SJCRH30 (cell line): ENCODE measurements around the gene HOXA5. TPM values are rescaled to one million over a fixed set of nuclear protein-coding genes. Genes with fewer than 3 reads are reported as not detected.
A peak's percentile ranks its signal among the peaks of the same experiment; 100 is the strongest.

Experiments used
- DNase-seq, 2 experiments: peaks; one replicate each; pipeline ENCODE4 v3.0.0-alpha.2; 2015 to 2020
- H3K27ac ChIP-seq: fragments of 250-450 bp; sonication (Bioruptor Pico); 2 replicates; pipeline ENCODE4 v1.5.1; 2020; ENCODE audit warnings: mild to moderate bottlenecking, moderate library complexity
- H3K27me3 ChIP-seq: fragments of 250-450 bp; sonication (Bioruptor Pico); 2 replicates; pipeline ENCODE4 v1.5.1; 2020; ENCODE audit warnings: mild to moderate bottlenecking, moderate library complexity
- H3K36me3 ChIP-seq: fragments of 250-450 bp; sonication (Bioruptor Pico); 2 replicates; pipeline ENCODE4 v1.5.1; 2020; ENCODE audit warnings: mild to moderate bottlenecking, moderate library complexity
- H3K4me1 ChIP-seq: fragments of 250-450 bp; sonication (Bioruptor Pico); 2 replicates; pipeline ENCODE4 v1.5.1; 2020; ENCODE audit warnings: mild to moderate bottlenecking, moderate library complexity
- H3K4me3 ChIP-seq: fragments of 250-450 bp; sonication (Bioruptor Pico); 2 replicates; pipeline ENCODE4 v1.5.1; 2020; ENCODE audit warnings: mild to moderate bottlenecking, moderate library complexity
- H3K9me3 ChIP-seq: fragments of 250-450 bp; sonication (Bioruptor Pico); replicated peaks from 2 replicates; pipeline ENCODE4 v1.5.1; 2020; ENCODE audit warnings: mild to moderate bottlenecking, moderate library complexity
- total RNA-seq: library from RNA; depleted of rRNA; stranded (reverse); fragments of >200 nt; shearing (Covaris generic); gene quantifications from 2 replicates; pipeline ENCODE4 v1.2.3, GENCODE V29; 2014

HOXA5 gene
- total RNA-seq, 1 experiment from 2014 or later: 10.4 TPM

- H3K4me3 ChIP-seq: no peak overlapping the region
- H3K4me1 ChIP-seq: no peaks in the 10 kb centered on the region
- DNase-seq: no peak
- H3K36me3 ChIP-seq: no peaks in the 10 kb centered on the region
- no peak overlapping the region for H3K27ac ChIP-seq
- no peaks in the 10 kb centered on the region for H3K27me3 ChIP-seq
- H3K9me3 ChIP-seq: no peaks in the 10 kb centered on the region
These were observed 1.3 kb upstream of the HOXA5 start for GRCh38 chr7:27144781-27145164.

GRCh38 chr7:27143950-27144780, 684 bp upstream of the HOXA5 start:
- no peaks in the 10 kb centered on the region for H3K27me3 ChIP-seq
- no peaks in the 10 kb centered on the region for H3K36me3 ChIP-seq
- no peak overlapping the region for H3K27ac ChIP-seq
- peak overlapping the region; percentile 73; the same call in 1 of the 2 replicates for H3K4me3 ChIP-seq
- no peaks in the 10 kb centered on the region for H3K9me3 ChIP-seq
- no peaks in the 10 kb centered on the region for H3K4me1 ChIP-seq
- no peak for DNase-seq

- H3K27me3 ChIP-seq: no peaks in the 10 kb centered on the region
- DNase-seq: peak in 1 of 2 experiments; percentile 73
- H3K4me3 ChIP-seq: peak overlapping the region; percentile 73
- no peaks in the 10 kb centered on the region for H3K9me3 ChIP-seq
- peaks cover 2% of the 10 kb centered on the region for H3K4me1 ChIP-seq
- peak overlapping the region; percentile 83 for H3K27ac ChIP-seq
- H3K36me3 ChIP-seq: no peaks in the 10 kb centered on the region
These were observed 880 bp downstream of the HOXA5 start for GRCh38 chr7:27142580-27143022.

- Histone ChIP-seq H3K9me3 (no peaks in the 10 kb centered on the region), H3K27me3 (no peaks in the 10 kb centered on the region), H3K4me3 (peak overlapping the region; percentile 73), H3K36me3 (no peaks in the 10 kb centered on the region), H3K27ac (peak overlapping the region; percentile 83), H3K4me1 (peaks cover 6% of the 10 kb centered on the region)
- peak; percentile 78 to 87 for DNase-seq
These were observed 1.4 kb downstream of the HOXA5 start for GRCh38 chr7:27141923-27142579.

GRCh38 chr7:27141137-27141922, 2.2 kb downstream of the HOXA5 start:
- Histone ChIP-seq H3K36me3 (no peaks in the 10 kb centered on the region), H3K9me3 (no peaks in the 10 kb centered on the region), H3K27ac (peak overlapping the region; percentile 83), H3K27me3 (no peaks in the 10 kb centered on the region), H3K4me3 (peak overlapping the region; percentile 73), H3K4me1 (peaks cover 6% of the 10 kb centered on the region)
- no peak for DNase-seq

DNA sequence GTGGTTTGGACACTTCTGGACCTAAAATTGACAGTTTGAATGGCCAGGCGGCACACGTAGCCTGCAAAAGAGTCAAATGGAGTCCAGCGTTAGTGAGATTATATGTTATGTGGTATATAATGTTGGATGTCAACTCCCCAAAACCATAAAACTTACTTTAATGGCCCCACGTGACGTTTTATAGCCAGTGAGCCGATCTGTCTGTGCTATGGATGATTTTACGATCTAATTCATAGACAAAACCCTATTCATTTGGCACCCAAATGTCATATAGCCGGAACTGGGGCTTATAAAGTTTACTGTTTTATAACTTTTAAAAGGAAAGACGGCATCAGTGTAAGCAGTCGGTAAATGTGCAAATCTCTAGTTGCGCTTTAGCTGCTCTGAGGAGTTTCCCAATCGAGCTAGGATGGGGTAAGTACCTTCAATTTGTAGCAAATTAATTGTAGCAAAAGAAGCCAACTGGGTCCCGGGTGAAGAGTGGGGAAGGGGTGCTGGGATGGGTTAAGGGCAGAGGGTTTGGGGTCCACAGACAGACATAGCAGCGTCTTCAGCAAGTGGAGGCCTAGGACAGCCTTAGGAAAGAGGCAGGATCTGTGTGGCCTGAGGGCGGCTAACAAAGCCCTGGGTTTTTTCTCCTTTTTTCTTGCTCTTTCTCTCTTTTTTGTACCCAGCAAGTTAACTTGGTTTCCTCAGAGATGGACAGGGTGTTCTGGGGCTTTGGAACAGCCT, 3.2 kb downstream of the HOXA5 start:
- DNase-seq: no peak
- no peaks in the 10 kb centered on the region for H3K36me3 ChIP-seq
- H3K27ac ChIP-seq: no peak overlapping the region
- no peaks in the 10 kb centered on the region for H3K27me3 ChIP-seq
- H3K4me3 ChIP-seq: no peak overlapping the region
- H3K9me3 ChIP-seq: no peaks in the 10 kb centered on the region
- H3K4me1 ChIP-seq: peaks cover 15% of the 10 kb centered on the region

DNA sequence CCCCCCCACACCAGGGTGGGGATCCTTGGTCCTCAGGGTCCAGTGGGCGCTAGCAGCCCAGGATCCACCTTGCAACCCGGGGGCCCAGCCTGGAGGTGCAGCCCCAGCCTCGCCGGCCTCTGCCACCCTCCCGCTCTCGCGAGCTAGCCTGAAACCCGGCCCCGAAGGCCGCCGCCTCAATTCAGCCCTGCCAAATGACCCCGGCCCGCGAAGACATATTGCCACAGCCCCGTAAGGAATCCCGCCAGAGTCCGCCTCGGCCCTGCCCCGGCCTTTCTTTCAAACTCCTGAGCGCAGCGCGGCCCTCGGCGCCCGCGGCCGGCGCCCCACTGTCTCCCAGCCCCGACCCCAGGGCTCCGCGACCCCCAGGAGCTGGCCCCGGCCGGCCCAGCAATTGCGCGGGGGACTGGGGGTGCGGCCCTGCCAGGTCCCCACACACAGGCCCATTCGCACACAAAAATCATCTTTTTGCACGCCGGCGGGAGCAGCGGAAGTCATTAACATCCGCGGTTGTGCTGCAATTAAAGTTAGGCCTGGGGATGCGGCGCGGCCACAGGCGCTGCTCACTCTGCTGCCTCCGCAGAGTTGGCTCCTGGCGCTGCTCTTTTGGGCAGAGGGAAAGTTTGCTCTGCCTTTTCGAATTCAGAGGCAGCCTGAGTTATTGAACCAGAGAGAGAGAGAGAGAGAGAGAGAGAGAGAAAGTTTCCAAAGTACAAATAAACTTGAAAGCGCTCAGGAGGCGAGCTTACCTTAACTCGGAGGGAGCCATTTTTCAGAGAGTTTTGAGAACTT, 4.0 kb downstream of the HOXA5 start:
- H3K4me3 ChIP-seq: no peak overlapping the region
- H3K9me3 ChIP-seq: no peaks in the 10 kb centered on the region
- H3K27ac ChIP-seq: no peak overlapping the region
- no peaks in the 10 kb centered on the region for H3K36me3 ChIP-seq
- no peak for DNase-seq
- H3K4me1 ChIP-seq: peaks cover 17% of the 10 kb centered on the region
- no peaks in the 10 kb centered on the region for H3K27me3 ChIP-seq

- Histone ChIP-seq H3K27ac (no peak overlapping the region), H3K4me3 (no peak overlapping the region)
These were observed 4.5 kb downstream of the HOXA5 start for GRCh38 chr7:27138985-27139333.

DNA sequence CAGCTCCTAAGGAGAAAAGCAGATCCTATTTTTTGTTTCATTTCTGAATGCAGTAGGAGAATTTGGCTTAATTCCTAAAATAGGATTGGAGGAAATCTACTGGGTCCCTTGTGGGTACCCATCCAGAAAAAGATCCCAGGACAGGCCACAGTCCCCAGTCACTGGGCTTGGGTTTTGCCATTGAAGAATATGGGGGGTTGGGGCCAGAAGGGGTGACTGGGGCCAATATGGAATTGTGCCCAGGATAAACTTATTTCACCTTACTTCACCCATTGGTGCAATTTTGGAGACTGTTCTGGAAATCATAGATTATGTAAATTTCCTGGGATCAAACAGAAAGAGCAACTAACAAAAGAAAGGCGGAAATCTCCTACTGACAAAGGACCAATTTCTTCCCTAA, 5.0 kb downstream of the HOXA5 start:
- H3K27ac ChIP-seq: no peak overlapping the region
- no peaks in the 10 kb centered on the region for H3K36me3 ChIP-seq
- no peaks in the 10 kb centered on the region for H3K9me3 ChIP-seq
- H3K4me1 ChIP-seq: peaks cover 17% of the 10 kb centered on the region
- H3K4me3 ChIP-seq: no peak overlapping the region
- H3K27me3 ChIP-seq: no peaks in the 10 kb centered on the region
- DNase-seq: no peak

More at GRCh38 chr7:27138985-27139333, 4.5 kb downstream of the HOXA5 start:
- Histone ChIP-seq H3K27me3 (no peaks in the 10 kb centered on the region), H3K36me3 (no peaks in the 10 kb centered on the region), H3K4me1 (peaks cover 17% of the 10 kb centered on the region), H3K9me3 (no peaks in the 10 kb centered on the region)
- no peak for DNase-seq

DNA sequence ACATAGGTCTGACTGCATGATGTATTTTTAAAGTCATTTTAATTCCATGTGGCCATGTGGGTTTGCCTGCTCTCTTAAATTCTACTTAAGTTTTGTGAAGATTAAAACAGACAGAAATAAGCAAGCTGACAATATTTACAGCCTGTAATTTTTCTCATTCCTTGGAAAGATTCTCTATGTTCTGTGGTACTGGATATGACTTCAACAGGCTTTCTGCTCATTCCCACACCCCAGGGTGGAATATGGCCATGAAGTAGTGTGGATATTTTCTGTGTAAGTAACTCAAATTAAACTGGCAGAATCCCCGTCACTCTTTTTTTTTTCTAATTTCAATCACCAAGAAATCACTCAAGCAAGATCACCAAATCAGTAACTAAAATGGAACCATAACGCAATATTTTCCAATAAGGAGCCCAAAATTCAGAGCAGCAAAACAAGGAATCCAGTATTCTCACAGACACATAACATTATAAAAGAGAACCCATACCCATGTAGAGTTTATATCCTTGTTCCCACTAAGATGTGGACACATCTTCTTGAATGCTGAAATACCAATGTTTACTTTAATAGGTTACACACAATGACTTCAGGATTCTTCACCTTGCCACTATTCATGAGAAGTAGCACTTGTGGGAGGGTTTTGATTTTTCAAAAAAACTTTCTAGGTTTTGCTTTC, 5.7 kb downstream of the HOXA5 start:
- peak overlapping the region; percentile 81 for H3K27ac ChIP-seq
- H3K27me3 ChIP-seq: no peaks in the 10 kb centered on the region
- H3K4me1 ChIP-seq: peaks cover 19% of the 10 kb centered on the region

GRCh38 chr7:27134392-27134791, 9.1 kb downstream of the HOXA5 start:
- Histone ChIP-seq H3K9me3 (no peaks in the 10 kb centered on the region), H3K4me1 (peaks cover 19% of the 10 kb centered on the region), H3K27ac (no peak overlapping the region), H3K36me3 (no peaks in the 10 kb centered on the region), H3K4me3 (no peak overlapping the region), H3K27me3 (no peaks in the 10 kb centered on the region)
- DNase-seq: peak in 1 of 2 experiments; percentile 53

More for the DNA sequence above, 5.7 kb downstream of the HOXA5 start:
- Histone ChIP-seq H3K36me3 (no peaks in the 10 kb centered on the region), H3K4me3 (peak overlapping the region; percentile 52), H3K9me3 (no peaks in the 10 kb centered on the region)
- no peak for DNase-seq

DNA sequence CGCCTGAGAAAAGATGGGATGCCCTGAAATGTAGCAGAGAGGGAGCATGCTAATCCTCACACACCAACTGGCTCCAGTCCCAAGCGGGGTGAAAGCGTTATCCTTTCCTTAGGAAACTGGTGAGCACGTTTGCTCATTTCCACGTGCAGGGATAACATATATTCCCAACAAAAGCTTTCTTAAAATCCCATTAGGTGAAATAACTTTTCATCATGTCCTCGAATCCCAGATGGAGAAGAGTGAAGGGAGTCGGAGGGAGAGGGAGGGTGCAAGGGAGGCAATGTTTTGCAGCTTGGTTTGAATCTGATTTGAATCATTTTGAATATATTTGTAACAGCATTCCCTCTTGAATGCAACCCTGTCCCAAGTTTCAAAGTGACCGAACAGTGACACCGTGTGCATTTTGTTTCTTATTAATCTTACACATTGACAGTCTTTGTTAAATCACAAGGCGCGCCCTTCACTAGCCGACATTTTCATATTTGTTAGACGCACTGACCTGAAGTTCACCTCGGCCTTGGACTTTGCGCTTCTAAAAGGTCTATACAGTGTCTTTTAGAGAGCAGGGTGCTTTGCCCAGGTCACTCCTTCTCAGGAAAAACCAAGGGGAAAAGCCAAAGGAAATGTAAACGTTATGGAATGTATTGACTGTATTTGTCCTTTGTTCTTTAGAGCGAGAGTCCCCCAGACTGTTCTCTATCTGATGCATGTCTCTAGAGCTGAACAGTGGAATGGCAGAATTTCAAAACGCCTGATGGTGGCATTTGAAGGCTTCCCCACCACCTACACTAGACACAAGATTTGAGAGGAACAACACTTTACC, 9.9 kb downstream of the HOXA5 start:
- H3K36me3 ChIP-seq: no peaks in the 10 kb centered on the region

More for the DNA sequence above, 9.9 kb downstream of the HOXA5 start:
- H3K27me3 ChIP-seq: no peaks in the 10 kb centered on the region
- no peak overlapping the region for H3K27ac ChIP-seq
- peak in 1 of 2 experiments; percentile 50 for DNase-seq
- H3K4me1 ChIP-seq: peaks cover 22% of the 10 kb centered on the region
- H3K9me3 ChIP-seq: no peaks in the 10 kb centered on the region
- peak overlapping the region; percentile 13; the same call in 1 of the 2 replicates for H3K4me3 ChIP-seq
